D721Med (cell line): ENCODE results near the gene LTO1.

Experiments used
- DNase-seq: peaks from one replicate; pipeline ENCODE4 v3.0.0; 2011; ENCODE audit warnings: low spot score; ENCODE audit not compliant: insufficient read length
- FAIRE-seq: peaks from 2 replicates; lab custom pipeline; 2011; peaks lifted over from hg19 to GRCh38; lab: Jason Lieb, UNC
- TF ChIP-seq, protein P1 (sequence below): IDR thresholded peaks from 2 replicates; pipeline ENCODE4 v1.5.1; 2012; ENCODE audit warnings: mild to moderate bottlenecking, control low read depth; ENCODE audit not compliant: insufficient read depth; ENCODE audit errors: missing control alignments

LTO1 gene

DNA sequence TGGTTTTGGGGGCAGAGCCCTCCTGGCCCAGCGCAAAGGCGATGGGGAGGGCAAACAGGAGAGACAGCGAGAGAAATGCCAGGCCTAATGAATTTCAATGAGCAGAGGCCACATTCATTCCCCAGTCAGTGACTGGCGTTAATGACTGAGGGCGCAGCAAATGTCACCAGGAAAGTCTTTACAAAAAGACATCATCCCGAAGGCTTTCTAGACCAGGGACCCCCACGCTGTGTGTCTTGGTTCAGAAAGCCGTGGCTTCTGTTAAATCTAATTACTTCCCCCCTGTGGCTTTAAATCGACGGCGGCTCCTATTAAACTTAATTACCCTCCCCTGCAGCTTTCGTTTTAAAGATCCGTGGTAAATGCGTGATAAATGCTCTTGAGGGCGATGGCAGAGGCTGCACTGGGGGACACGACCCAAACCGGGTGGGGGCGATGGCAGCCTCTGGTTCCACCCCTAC lies 30.2 kb upstream of the LTO1 start:
- FAIRE-seq = no peak
- no peak for DNase-seq
- TF ChIP-seq, protein P1, sequence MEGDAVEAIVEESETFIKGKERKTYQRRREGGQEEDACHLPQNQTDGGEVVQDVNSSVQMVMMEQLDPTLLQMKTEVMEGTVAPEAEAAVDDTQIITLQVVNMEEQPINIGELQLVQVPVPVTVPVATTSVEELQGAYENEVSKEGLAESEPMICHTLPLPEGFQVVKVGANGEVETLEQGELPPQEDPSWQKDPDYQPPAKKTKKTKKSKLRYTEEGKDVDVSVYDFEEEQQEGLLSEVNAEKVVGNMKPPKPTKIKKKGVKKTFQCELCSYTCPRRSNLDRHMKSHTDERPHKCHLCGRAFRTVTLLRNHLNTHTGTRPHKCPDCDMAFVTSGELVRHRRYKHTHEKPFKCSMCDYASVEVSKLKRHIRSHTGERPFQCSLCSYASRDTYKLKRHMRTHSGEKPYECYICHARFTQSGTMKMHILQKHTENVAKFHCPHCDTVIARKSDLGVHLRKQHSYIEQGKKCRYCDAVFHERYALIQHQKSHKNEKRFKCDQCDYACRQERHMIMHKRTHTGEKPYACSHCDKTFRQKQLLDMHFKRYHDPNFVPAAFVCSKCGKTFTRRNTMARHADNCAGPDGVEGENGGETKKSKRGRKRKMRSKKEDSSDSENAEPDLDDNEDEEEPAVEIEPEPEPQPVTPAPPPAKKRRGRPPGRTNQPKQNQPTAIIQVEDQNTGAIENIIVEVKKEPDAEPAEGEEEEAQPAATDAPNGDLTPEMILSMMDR = no peak

DNA sequence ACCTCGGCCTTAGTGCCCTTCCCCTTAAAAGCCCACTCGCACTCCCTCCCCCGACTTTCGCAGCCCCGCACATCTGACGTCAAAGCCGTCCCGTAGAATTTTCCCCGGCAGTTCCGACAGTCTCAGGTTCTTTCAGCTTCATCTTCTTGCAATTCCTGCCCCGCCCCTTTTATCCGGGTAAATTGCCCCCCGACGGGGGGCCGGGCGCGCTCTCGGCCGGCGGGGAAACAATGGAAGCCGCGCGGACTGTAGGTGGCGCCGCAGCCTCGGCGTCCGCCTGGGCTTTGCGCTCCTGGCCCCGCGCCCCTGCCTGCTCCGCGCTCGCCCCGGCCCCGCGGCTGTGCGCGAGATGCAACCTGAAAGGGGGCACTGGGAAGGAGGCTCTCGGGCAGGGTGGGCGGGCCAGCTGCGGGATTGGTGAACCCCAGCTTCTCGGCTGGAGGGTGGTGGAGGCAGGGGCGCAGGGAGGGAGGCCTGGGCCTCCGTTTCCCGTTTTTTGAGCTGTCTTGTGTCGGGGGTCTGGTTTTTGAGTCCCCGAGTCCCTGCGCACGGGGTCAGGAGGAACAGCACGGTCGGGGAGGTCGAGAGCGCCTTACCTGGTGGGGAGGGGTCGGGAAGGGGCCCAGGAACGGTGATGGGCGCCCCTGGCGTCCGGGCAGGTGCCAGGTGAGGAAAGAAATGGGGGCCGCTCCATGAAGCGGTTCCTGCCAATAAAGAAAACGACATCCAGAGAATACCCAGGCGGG lies 29.5 kb upstream of the LTO1 start:
- DNase-seq (peak; percentile 39), FAIRE-seq (no peak)
- TF ChIP-seq, protein P1 = peak; percentile 42

DNA sequence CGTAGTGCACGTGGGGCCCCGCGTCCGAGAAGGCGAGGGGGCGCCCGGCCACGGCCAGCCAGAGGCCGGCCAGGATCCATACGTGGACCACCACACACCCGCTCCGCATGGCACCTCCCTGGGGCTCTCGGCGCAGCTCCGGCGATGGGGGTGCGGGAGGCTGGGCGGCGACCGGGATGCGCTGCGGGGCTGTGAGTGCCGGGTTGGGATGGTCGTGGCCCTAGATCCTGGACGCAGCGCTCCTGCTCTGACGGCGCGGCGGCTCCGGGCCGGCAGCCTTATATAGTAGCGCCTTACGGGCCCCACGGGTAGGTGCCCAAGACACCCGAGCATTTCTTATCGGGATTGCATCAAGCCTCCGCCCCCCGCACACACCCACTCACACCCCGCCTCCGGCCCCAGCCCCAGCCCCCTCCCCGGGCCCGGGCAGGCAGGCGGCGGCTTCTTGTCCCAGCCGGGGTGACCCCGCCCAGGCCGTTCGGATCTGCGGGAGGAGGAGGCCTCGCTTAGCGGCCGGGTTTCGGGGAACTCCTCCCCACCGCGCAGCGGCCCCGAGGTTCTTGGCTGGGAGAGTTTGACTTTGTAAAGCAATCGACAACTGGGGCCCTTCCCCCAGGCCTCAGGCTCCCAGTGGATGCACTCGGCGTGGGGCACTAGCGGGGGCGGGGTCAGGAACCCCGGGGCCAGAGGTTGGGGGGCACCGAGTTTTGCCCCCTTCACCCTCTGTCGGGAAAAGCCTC lies 28.8 kb upstream of the LTO1 start, which contains the start of gene FGF19:
FGF19 (minus strand) TSS at position 255 of the 740 bp plus-strand sequence; CDS start at position 109, 146 bp downstream.
- TF ChIP-seq, protein P1 = no peak
- DNase-seq (no peak), FAIRE-seq (no peak)

- no peak for FAIRE-seq
- DNase-seq = no peak
- TF ChIP-seq, protein P1 = no peak
Observed at GRCh38 chr11:69703453-69703767, 28.3 kb upstream of the LTO1 start.

DNA sequence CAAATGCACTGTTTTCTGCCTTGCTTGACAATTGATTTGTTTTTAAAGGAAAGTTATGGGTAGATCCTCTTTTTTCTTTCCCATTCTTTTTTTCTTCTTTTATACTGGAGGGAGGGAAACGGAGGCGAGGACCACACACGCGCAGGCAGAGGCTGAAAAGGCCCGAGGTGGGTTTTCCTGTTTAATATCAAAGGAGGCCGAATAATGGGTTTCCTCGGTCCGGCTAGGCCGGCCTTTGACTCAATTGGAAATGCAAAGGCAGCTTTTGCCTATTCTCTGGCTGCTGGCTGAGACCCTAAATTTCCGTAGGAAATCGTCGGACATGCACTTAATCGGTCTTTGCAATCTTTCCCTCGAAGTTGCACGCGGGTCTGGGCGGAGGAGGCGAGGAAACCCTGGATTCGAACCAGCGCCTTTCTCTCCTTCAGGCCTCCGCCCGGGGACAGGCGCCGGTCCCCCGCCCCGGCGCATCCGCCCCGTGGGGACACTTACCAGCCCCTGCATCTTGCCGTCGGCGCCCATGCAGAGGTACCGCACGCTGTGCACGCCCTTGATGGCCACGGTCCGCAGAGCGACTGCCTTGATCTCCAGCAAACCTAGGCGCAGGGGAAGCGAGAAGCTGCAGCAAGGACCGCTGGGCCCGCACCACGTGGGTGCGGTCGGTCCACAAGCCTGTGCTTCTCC lies 27.8 kb upstream of the LTO1 start:
- FAIRE-seq (no peak), DNase-seq (no peak)
- TF ChIP-seq, protein P1 = no peak

DNA sequence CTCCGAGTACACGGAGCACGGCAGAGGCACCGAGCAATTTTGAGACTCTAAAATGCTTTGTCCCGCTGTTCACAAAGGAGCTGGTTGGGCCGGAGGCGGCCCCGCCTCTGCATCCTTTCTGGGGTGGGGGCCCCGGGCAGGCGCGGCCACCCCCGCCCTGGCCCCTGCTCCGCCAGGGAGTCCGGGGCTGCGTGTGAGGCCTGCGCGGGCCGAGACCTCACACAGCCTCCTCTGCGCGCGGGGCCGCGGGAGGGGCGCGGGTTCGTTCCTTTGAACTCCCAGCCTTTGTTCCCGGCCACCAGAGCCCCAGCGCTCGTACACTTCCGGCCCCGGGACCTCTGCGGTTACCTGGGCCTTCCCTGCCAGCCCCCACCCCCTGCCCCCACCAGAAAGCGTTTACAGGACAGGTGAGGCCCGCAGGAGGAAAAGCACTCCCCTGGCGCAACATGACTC lies 27.1 kb upstream of the LTO1 start:
- TF ChIP-seq, protein P1 = no peak
- no peak for DNase-seq
- FAIRE-seq = no peak
